Measurements from ENCODE around the gene CEMP1.
A peak's percentile ranks its signal among the peaks of the same experiment; 100 is the strongest.

Gene CEMP1

GRCh38 chr16:2500430-2500917 is 30.7 kb downstream of the CEMP1 start:
- no peak for DNase-seq

- DNase-seq: no peak
Measured at GRCh38 chr16:2499890-2500429, 31.2 kb downstream of the CEMP1 start.

DNA sequence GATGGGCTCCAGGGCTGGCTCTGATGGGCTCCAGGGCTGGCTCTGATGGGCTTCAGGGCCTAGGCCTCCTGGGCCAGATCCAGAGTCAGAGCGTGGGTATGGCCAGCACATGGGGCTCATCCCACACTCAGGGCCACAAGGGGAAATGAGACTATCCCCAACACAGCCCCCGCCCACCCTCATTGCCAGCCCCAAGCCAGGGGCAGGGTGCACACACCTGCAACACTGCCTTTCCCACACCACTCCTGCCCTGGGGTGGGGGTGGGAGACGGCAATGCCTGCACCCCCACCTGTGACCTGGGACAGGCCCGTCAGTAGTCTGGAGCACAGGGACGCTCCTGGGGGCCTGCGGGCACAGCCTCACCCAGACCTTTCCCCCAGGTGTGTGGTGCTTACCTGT is 31.8 kb downstream of the CEMP1 start:
- no peak for DNase-seq

GRCh38 chr16:2498531-2499253 is 32.5 kb downstream of the CEMP1 start:
- no peak for DNase-seq

DNA sequence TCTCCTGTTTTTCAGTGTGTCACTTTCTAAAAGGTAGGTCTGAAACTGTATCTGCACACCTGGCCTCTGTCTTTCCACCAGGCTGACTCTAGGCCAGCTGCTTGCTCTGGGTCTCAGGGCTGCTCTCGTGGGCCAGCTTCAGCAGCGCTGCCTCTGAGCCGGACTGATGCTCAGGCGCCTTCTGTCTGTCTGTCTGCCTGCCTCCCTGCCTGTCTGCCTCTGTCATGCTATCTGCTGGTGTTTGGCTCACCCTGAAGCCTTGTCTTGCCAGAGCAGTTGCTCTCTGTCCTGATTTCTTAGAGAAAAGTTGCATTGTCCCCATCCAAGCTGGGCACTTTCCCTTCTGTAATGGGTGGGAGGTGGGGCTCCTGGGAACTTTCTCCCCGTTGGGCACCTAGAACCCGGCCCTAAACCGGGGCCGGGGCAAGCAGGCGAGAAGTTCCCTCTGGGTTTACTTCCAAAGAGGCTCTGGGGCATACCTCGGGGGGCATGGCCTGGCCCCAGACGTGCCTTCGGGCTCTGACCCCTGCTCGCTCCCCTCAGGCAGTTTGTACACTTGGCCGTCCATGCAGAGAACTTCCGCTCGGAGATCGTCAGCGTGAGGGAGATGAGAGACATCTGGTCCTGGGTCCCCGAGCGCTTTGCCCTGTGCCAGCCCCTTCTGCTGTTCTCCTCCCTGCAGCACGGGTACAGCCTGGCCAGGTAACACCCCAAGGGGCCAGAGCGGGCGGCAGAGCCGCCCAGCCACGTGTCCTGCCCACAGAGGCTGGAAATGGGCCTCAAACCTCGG is 33.3 kb downstream of the CEMP1 start:
- no peak for DNase-seq

- peak; percentile 89 for DNase-seq
Measured at GRCh38 chr16:2497116-2497630, 34.0 kb downstream of the CEMP1 start.

GRCh38 chr16:2496223-2497115 is 34.7 kb downstream of the CEMP1 start:
- no peak for DNase-seq

DNA sequence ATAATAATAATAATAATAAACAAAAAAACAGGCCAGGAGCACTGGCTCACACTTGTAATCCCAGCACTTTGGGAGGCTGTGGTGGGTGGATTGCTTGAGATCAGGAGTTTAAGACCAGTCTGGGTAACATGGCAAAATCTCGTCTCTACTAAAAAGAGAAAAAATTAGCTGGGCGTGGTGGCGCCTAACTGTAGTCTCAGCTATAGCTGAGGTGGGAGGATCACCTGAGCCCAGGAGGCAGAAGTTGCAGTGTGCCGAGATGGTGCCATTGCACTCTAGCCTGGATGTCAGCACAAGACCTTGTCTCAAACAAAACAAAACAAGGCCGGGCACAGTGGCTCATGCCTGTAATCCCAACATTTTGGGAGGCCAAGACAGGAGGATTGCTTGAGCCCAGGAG is 36.2 kb downstream of the CEMP1 start:
- DNase-seq: no peak

DNA sequence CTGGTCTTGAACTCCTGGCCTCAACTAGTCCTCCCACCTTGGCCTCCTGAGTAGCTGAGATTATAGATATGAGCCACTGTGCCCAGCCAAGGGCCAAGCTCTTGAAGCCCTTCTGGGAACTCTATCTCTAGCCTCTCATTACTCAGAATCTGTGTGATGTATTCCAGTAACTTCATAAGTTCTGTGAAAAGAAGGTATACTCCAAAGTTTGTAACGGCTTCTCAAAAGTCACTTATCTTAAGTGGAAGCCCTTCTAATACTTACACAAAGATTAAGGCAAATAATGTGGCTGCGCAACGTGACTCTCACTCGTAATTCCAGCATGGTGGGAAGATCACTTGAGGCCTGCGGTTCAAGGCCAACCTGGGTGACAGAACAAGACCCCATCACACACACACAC is 36.6 kb downstream of the CEMP1 start:
- DNase-seq: no peak

- DNase-seq: no peak
Measured at GRCh38 chr16:2493605-2494004, 37.6 kb downstream of the CEMP1 start.

DNA sequence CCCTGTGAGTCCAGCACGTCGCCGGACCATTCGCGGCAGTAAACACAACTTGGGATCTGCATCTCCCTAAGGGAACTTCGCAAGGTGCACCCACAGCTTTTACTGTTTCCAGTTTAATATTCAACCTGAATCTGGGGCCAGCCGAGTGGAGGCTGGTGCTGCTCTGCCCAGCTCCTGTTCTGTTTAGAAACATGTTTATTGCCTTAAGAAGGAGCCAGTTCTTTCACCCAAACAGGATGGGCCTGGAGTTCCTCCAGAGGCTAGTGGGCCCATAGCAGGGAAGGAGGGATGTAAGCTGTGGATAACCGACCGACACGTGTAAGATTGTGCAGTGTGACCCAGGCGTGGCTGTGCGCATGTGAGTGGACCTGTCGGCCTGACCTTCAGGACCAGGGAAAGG is 38.9 kb downstream of the CEMP1 start:
- DNase-seq: no peak

DNA sequence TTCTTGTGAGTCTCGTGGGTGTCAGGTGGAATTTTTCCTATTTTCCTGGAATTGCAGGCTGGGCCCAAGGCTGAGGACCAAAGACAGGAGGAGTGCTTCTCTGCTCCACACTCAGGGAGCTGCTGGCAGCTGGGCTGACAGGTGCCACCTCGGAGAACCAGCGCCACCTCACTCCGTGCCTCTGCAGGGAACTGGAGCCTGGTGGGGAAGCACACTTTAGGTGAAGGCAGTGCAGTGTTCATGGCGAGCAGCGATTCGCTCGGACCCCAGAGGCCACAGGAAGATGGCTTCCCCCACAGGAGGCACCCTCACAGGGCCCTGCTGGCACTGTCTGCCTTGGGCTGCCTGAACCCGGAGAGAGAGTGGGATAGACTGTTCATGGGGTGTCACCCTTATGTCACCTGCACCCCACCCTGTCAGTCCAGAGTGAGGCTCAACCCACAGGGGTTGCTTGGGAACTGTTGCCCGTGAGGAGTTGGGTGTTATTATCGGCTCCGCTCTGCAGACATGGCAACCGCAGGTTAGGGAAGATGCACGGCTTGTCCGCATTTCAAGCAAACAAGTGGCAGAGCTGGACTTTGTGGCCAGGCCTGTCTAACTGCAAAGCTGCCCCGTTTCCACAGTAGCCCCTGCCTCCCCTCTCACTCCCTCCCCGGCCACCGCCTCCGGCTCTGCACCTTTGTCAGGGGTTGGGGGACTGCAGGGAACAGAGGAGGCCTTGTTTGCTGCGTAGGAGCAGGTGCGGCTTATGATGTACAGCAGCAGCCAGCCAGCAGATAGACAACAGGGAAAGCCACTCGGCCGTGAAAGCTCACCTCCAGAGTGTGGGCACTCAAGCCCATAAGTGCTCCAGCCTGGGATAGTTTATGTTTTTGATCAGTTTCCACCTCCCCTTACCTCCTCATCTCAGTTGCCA is 40.8 kb downstream of the CEMP1 start:
- DNase-seq: peak; percentile 58

DNA sequence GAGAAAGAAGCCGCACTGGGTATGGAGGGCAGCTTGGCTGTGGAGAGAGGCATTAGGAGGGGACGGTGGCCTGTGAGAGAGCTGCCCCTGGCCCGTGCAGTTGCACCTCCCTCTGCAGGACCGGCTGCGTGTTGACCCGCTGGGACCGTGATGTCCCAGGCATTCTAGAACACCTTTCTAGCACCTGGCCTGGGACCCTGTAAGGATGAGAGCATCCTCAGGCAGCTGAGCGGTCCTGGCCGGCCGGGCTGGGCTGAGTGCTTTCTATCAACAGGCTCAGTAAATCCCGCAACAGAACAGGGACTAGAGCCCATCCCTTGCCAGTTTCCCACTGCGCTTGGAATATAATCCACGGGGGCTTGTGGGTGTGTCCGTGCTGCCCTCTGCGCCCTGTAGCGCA is 41.6 kb downstream of the CEMP1 start:
- no peak for DNase-seq

DNA sequence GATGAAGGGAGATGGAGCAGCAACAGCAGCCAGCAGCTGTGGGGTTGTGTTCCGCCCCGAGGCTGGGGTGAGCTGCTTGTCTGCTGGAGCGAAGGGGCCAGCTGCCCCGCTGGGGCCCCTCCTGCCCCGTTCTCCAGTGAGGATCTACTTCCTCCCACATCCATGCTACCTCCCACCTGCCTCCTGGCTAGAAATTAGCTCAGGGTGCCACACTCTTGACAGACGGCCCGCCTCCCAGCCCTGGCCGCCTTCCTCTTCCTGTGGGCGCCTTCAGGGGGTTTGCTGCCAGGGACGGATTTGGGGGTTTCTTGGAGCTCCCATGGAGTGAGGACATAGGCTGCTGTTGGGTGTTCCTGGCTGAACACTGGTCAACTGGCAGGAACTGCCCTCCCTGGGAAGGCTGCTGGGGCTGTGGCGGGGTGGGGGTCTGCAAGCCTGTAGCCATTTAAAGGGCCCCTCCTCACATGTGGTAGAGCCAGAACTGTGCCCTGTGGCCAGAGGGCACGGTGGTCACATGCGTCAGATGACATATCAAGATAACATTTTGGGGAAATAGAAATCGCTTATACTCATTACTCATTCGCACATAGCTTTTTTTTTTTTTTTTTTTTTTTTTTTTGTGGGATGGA is 43.2 kb downstream of the CEMP1 start:
- no peak for DNase-seq

- DNase-seq: no peak
Measured at GRCh38 chr16:2487517-2487842, 43.7 kb downstream of the CEMP1 start.

DNA sequence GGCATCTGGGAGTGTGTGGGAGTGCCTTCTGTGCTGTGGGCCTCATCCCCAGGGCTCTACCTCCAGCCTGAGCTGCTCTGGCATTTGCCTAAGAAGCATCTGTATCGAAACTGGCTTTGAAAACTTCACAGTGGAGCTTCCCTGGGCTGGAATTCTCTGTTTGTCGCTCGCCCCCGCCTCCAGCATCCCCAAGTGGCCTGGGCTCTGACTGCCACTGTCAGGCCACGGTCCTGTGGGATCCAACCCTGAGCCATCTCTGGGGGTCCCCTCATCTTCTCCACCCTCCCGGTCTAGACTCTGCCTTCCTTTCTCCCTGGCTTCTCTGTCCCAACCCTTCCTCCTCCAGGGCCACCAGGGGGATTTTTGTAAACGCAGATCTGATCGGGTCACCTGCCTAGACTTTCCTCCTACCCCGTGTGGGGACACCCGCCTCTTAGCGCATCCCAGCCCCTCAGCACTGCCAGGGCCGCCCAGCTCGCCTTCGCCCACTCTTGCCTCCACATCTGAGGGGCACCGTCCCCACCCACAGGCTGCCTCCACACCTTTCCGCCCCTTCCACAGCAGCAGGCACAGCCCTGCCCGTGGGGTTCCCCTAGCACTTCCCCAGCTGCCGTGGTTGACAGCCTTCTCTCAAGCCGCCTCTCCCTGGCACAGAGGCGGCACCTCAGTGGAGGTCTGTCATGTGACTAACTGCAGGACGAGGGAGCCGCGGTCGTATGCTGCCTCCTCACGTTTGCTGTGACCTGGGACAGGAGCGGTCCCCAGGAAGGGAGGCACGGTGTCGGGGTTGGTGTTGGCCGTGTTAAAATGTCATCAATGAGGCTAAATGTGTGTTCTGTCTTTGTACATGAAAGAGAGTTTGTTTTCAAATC is 44.3 kb downstream of the CEMP1 start:
- peak; percentile 44 for DNase-seq

GRCh38 chr16:2485811-2486507 is 45.2 kb downstream of the CEMP1 start:
- no peak for DNase-seq

GRCh38 chr16:2484898-2485508 is 46.2 kb downstream of the CEMP1 start:
- no peak for DNase-seq
